Measurements from ENCODE around the gene MYO1B. TPM values are rescaled to one million over a fixed set of nuclear protein-coding genes. Genes with fewer than 3 reads are reported as not detected.

The MYO1B gene
- total and polyA plus RNA-seq, 2 of the 8 experiments (the other 6 are each of a cell fraction or from before 2014, with no cell fraction given) = 15.5 to 61.2 TPM

DNA sequence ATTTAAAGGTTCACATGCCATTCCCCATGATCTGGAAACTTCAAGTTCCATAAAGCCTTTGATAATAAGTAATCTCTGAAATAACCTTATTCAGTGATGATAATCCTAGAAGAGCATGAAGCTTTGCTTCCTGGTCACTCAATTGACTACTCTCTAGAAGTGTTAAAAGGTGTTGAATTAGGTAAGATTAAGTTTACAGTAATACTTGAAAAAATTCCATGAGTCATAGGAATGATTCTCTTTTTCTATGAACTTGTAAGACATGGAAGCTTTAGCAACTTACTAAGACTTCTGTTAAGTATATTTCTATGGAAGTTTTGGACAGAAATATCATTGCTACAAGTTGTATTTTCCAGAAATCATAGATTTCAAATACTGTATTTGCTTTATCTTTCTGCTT is 100.6 kb downstream of the MYO1B start:
- no peaks in the 10 kb centered on the region for H3K23me2 ChIP-seq (ENCODE audit: low read depth, low read length)
- FAIRE-seq = no peak
- H3K23ac ChIP-seq (ENCODE audit: insufficient read length) = no peak overlapping the region
- no peaks in the 10 kb centered on the region for H3K79me2 ChIP-seq (ENCODE audit: control insufficient read depth in 1 of 2, insufficient read depth in 2 of 2, low read length in 2 of 2)
- H2BK12ac ChIP-seq (ENCODE audit: low read depth, low read length) = no peak overlapping the region
- no peaks in the 10 kb centered on the region for H3K27me3 ChIP-seq (replicated peaks in 1 of 4; ENCODE audit: control insufficient read depth in 3 of 4, extremely low read depth in 1 of 4, insufficient read depth in 3 of 4, low read length in 3 of 4)
- no peaks in the 10 kb centered on the region for H3K9me3 ChIP-seq (ENCODE audit: insufficient read depth in 2 of 2, low read depth in 1 of 2, low read length in 1 of 2)
- H3K4me3 ChIP-seq (ENCODE audit: extremely low read depth in 1 of 4, insufficient read depth in 2 of 4, low read depth in 3 of 4, low read length in 4 of 4) = no peak overlapping the region
- no peak overlapping the region for H2AFZ ChIP-seq (ENCODE audit: low read length)
- H2BK15ac ChIP-seq (ENCODE audit: low read length) = no peak overlapping the region
- no peak overlapping the region for H3K18ac ChIP-seq (ENCODE audit: extremely low read depth, low read length)
- POLR2A ChIA-PET (ENCODE audit: partially characterized antibody) = no interaction called here
- H3K56ac ChIP-seq (replicated peaks; ENCODE audit: insufficient read length, low read depth, low read length) = no peak overlapping the region
- H3K4me2 ChIP-seq (ENCODE audit: insufficient read depth in 1 of 2, low read depth in 2 of 2, low read length in 2 of 2) = no peak overlapping the region
- no peak overlapping the region for H2AK5ac ChIP-seq (ENCODE audit: low read depth, low read length)
- peaks cover 0 to 21% (median 8%) of the 10 kb centered on the region in 4 experiments; a peak in 4 of 8 replicates for H3K36me3 ChIP-seq (ENCODE audit: control insufficient read depth in 2 of 4, insufficient read depth in 4 of 4, low read length in 3 of 4)
- no peak overlapping the region for H3K14ac ChIP-seq (ENCODE audit: insufficient read length)
- no peak overlapping the region for H4K91ac ChIP-seq (replicated peaks; ENCODE audit: insufficient read length, low read length)
- no peak overlapping the region for H2BK120ac ChIP-seq (replicated peaks; ENCODE audit: low read depth, low read length)
- CTCF ChIA-PET (ENCODE audit: partially characterized antibody) = interaction anchor here (0.5 to 1.5 kb wide), 4 partner anchors 14 to 128 kb away, joined by 3 to 5 read pairs (median 4); no protein-coding TSS in a partner anchor
- no peak overlapping the region for H4K8ac ChIP-seq (ENCODE audit: extremely low read depth, insufficient read depth, low read length)
- H4K20me1 ChIP-seq (replicated peaks in 1 of 2; ENCODE audit: control insufficient read depth in 1 of 2, insufficient read depth in 2 of 2, low read length in 2 of 2) = no peaks in the 10 kb centered on the region
- H3K79me1 ChIP-seq (ENCODE audit: low read depth, low read length) = no peaks in the 10 kb centered on the region
- H3K27ac ChIP-seq (ENCODE audit: low read depth, low read length) = no peak overlapping the region
- H3K4ac ChIP-seq (replicated peaks; ENCODE audit: insufficient read length, low read depth, low read length) = no peak overlapping the region
- H3K4me1 ChIP-seq (replicated peaks in 1 of 4; ENCODE audit: control insufficient read depth in 3 of 4, insufficient read depth in 4 of 4, low read length in 3 of 4) = no peaks in the 10 kb centered on the region
- H2BK20ac ChIP-seq (ENCODE audit: low read length) = no peak overlapping the region
- H2BK5ac ChIP-seq (ENCODE audit: low read depth, low read length) = no peak overlapping the region
- TF ChIP-seq BRCA1 (IDR thresholded peaks at IDR 0.05; ENCODE audit: low read depth, low read length) (no peak), CBX5 (IDR thresholded peaks at IDR 0.05; ENCODE audit: low read depth, low read length) (no peak), POLR2A (IDR thresholded peaks at IDR 0.05; ENCODE audit: control extremely low read depth in 1 of 2, low read depth in 2 of 2, low read length in 2 of 2) (no peak), BACH1 (IDR thresholded peaks at IDR 0.05; ENCODE audit: low read length) (no peak), HDAC6 (IDR thresholded peaks at IDR 0.05; ENCODE audit: low read depth, low read length) (no peak), KDM4A (IDR thresholded peaks at IDR 0.05; ENCODE audit: low read depth, low read length, severe bottlenecking) (no peak)
- H4K5ac ChIP-seq (ENCODE audit: insufficient read length, low read depth, low read length) = no peak overlapping the region
- no peak overlapping the region for H3K9ac ChIP-seq (replicated peaks in 1 of 4; ENCODE audit: extremely low read depth in 1 of 4, low read depth in 3 of 4, low read length in 3 of 4)
- no peak for DNase-seq (ENCODE audit: low read depth in 1 of 2, low spot score in 2 of 2)

Measured in H1 (cell line).